GM18517 (cell line): ENCODE measurements around the gene NAV1.

Experiments used
- ATAC-seq: cut with Tn5 transposase; IDR thresholded peaks from one replicate; pipeline ENCODE4 v1.9.1; 2021; ENCODE audit warnings: mild to moderate bottlenecking, moderate library complexity; ENCODE audit not compliant: unreplicated experiment

Gene NAV1

GRCh38 chr1:201582705-201583442, 43.9 kb downstream of the NAV1 start:
- no peak for ATAC-seq

GRCh38 chr1:201583663-201584062, 44.7 kb downstream of the NAV1 start:
- no peak for ATAC-seq

- ATAC-seq, result no peak
Measured at GRCh38 chr1:201584471-201585092, 45.7 kb downstream of the NAV1 start.

GRCh38 chr1:201585093-201585483, 46.2 kb downstream of the NAV1 start:
- no peak for ATAC-seq

GRCh38 chr1:201585901-201586300, 47.0 kb downstream of the NAV1 start:
- no peak for ATAC-seq

GRCh38 chr1:201586806-201587205, 47.9 kb downstream of the NAV1 start:
- ATAC-seq, result no peak

GRCh38 chr1:201587729-201588128, 48.8 kb downstream of the NAV1 start:
- ATAC-seq, result no peak
